AG04449 (cell line): ENCODE measurements around the gene CELF1.
"Not testable (repeated sequence)": the region's sequence is repeated elsewhere in the genome, so short reads cannot be mapped to it uniquely, and the experiment has no call there.

ENCODE experiments used
- CTCF ChIA-PET: fragments of 350-600 bp; formaldehyde crosslinking; extraction: SDS; loops from one replicate; lab custom pipeline; 2021; ENCODE audit warnings: antibody characterized with exemption; lab: Yijun Ruan, JAX
- POLR2A ChIA-PET: fragments of 400-600, 350-600 bp; formaldehyde crosslinking; extraction: SDS; loops from one replicate; lab custom pipeline; 2020; ENCODE audit warnings: antibody characterized with exemption, inconsistent platforms; lab: Yijun Ruan, JAX
- DNase-seq: peaks from one replicate; pipeline ENCODE4 v3.0.0-alpha.2; 2010; ENCODE audit warnings: low read depth, low spot score
- H3K4me3 ChIP-seq: 2 replicates; pipeline ENCODE4 v1.5.1; 2011; ENCODE audit warnings: low read depth, mild to moderate bottlenecking, control low read depth, low read length
- TF ChIP-seq, protein P1 (sequence below): IDR thresholded peaks from one replicate; pipeline ENCODE4 v1.5.1; 2011; ENCODE audit warnings: mild to moderate bottlenecking, moderate library complexity, low read length, control low read depth, inconsistent platforms; ENCODE audit not compliant: insufficient read depth; ENCODE audit errors: missing control alignments

Gene CELF1

DNA sequence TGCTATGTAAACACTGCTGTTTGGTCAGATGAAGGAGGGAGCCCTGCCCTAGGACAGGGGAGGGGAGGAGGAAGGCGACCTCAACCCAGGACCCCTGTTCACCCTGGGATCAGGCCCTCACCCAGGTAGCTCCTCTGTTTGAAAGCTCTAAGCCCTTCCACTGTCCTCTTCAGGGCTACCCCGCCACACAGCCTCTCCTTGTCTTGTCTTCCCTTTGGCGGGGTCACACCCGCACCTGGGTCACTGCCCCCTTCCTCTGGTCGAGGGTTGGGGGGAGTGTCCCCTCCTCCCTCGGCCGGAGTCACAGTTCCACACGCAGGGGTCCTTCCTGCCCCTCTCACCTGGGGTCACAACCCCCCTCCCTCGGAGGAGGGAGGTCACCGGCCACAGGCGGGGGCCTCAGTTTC is 12.0 kb upstream of the CELF1 start:
- DNase-seq: no peak
- H3K4me3 ChIP-seq: peak overlapping the region; percentile 74
- ChIA-PET CTCF (interaction anchor here (1.1 to 10.0 kb wide), 5 partner anchors 9 to 111 kb away, joined by 3 to 95 read pairs (median 3); partner anchors contain the start of gene CELF1), POLR2A (interaction anchor here (0.9 to 1.4 kb wide), 4 partner anchors 9 to 25 kb away, joined by 3 to 5 read pairs (median 4); partner anchors contain the start of genes KBTBD4 and NDUFS3)
- TF ChIP-seq, protein P1, sequence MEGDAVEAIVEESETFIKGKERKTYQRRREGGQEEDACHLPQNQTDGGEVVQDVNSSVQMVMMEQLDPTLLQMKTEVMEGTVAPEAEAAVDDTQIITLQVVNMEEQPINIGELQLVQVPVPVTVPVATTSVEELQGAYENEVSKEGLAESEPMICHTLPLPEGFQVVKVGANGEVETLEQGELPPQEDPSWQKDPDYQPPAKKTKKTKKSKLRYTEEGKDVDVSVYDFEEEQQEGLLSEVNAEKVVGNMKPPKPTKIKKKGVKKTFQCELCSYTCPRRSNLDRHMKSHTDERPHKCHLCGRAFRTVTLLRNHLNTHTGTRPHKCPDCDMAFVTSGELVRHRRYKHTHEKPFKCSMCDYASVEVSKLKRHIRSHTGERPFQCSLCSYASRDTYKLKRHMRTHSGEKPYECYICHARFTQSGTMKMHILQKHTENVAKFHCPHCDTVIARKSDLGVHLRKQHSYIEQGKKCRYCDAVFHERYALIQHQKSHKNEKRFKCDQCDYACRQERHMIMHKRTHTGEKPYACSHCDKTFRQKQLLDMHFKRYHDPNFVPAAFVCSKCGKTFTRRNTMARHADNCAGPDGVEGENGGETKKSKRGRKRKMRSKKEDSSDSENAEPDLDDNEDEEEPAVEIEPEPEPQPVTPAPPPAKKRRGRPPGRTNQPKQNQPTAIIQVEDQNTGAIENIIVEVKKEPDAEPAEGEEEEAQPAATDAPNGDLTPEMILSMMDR: no peak

DNA sequence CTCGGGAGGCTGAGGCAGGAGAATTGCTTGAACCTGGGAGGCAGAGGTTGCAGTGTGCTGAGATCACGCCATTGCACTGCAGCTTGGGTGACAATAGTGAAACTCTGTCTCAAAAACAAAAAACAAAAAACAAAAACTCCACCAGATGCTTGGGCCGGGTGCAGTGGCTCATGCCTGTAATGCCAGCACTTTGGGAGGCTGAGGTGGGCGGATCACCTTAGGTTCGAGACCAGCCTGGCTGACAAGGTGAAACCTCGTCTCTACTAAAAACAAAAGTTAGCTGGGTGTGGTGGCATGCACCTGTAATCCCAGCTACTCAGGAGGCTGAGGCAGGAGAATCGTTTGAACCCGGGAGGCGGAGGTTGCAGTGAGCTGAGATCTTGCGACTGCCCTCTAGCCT is 11.4 kb upstream of the CELF1 start:
- CTCF ChIA-PET: interaction anchor here (1.1 to 10.0 kb wide), 4 partner anchors 10 to 102 kb away, joined by 3 to 95 read pairs (median 3); partner anchors contain the start of gene CELF1
- DNase-seq: not testable (repeated sequence)
- POLR2A ChIA-PET: interaction anchor here (1.4 kb wide), 1 partner anchor 12 kb away, joined by 3 read pairs; no protein-coding TSS in a partner anchor

DNA sequence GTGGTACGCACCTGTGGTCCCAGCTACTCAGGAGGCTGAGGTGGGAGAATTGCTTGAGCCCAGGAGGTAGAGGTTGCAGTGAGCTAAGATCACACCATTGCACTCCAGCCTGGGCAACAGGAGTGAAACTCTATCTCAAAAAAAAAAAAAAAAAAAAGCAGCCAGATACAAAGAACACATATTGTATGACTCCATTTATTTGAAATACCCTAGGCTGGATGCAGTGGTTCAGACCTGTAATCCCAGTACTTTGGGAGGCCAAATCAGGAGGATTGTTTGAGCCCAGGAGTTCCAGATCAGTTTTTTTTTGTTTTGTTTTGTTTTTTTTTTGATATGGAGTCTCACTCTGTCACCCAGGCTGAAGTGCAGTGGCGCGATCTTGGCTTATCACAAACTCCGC is 9.5 kb upstream of the CELF1 start:
- H3K4me3 ChIP-seq, DNase-seq, POLR2A ChIA-PET: not testable (repeated sequence)
- CTCF ChIA-PET: interaction anchor here (10.0 kb wide), 1 partner anchor 8 kb away, joined by 95 read pairs; the partner anchor contains the start of gene CELF1

More for the DNA sequence above, 11.4 kb upstream of the CELF1 start:
- H3K4me3 ChIP-seq: not testable (repeated sequence)

DNA sequence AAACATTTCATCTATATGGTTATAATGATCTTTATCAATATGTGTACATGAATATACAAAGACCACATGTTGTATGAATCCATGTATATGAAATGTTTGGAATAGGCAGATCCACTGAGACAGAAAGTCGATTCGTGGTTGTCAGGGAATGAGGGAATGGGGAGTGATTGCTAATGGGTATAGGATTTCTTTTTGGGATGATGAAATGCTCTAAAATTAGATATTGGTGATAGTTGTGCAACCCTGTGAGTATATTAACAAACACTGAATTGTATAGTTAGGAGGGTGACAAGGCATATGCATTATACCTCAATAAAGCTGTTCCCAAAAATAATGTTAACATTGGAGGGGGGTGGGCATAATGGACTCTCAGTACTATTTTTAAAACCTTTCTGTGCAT is 7.5 kb upstream of the CELF1 start:
- CTCF ChIA-PET: interaction anchor here (0.7 to 1.5 kb wide), 2 partner anchors 10 to 160 kb away, joined by 3 to 5 read pairs; no protein-coding TSS in a partner anchor
- no peak for DNase-seq
- no peak overlapping the region for H3K4me3 ChIP-seq
- TF ChIP-seq, protein P1: no peak
- POLR2A ChIA-PET: no interaction called here

DNA sequence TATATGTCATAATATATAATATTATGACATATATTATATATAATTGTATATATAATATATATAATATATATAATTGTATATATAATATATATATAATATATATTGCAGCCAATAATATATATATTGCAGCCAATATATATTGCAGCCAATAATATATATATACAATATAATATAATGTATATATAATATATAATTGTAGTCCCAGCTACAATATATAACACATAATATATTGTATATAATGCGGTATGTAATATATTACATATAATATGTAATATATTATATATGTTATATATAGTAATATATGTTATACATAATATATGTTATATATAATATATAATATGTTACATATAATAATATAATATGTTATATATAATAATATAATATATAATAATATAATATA is 5.8 kb upstream of the CELF1 start:
- no peak overlapping the region for H3K4me3 ChIP-seq
- POLR2A ChIA-PET: no interaction called here
- TF ChIP-seq, protein P1: no peak
- no peak for DNase-seq
- CTCF ChIA-PET: no interaction called here

DNA sequence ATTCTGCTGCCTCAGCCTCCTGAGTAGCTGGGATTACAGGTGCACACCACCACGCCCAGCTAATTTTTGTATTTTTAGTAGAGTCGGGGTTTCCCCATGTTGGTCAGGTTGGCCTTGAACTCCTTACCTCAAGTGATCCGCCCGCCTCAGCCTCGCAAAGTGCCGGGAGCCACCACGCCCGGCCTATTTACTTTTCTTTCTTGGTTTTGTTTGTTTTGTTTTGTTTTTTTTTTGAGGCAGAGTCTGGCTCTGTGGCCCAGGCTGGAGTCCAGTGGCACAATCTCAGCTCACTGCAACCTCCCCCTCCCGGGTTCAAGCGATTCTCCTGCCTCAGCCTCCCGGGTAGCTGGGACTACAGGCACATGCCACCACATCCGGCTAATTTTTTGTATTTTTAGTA is 4.1 kb upstream of the CELF1 start:
- POLR2A ChIA-PET: not testable (repeated sequence)

DNA sequence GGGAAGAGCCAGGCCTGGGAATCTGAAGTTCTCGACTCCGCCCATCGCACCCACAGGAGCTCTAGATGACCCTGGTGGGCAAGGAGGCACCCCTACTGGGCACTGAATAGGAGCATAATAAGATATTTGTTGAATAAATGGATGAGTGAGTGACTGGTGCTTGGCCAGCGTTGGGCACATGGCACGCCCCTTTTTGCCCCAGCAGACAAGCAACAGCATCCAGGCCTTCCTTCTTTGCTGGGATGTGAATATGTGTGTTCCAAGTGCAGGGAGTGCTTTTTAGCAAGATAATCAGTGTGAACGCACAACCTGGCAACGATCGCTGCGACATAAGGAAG is 443 bp upstream of the CELF1 start:
- H3K4me3 ChIP-seq: peak overlapping the region; percentile 61
- ChIA-PET CTCF (interaction anchor here (0.6 to 7.1 kb wide), 30 partner anchors 10 to 208 kb away, joined by 3 to 95 read pairs (median 4); partner anchors contain the start of genes KBTBD4, NDUFS3 and PTPMT1), POLR2A (interaction anchor here (0.6 kb wide), 1 partner anchor 22 kb away, joined by 3 read pairs; no protein-coding TSS in a partner anchor)
- TF ChIP-seq, protein P1: no peak
- DNase-seq: no peak

More for the DNA sequence above, 4.1 kb upstream of the CELF1 start:
- CTCF ChIA-PET: interaction anchor here (7.1 kb wide), 1 partner anchor 9 kb away, joined by 95 read pairs; the partner anchor contains the start of gene PTPMT1
- H3K4me3 ChIP-seq, DNase-seq: not testable (repeated sequence)
